NCI-H1694 (cell line): ENCODE results near the gene FAM204A.

Experiments
- DNase-seq: peaks from one replicate; lab custom pipeline; 2025; lab: John Stamatoyannopoulos, UW

The FAM204A gene

GRCh38 chr10:118277871-118278270 lies 64.3 kb downstream of the FAM204A start:
- no peak for DNase-seq

GRCh38 chr10:118276727-118277126 lies 65.4 kb downstream of the FAM204A start:
- DNase-seq, result no peak

GRCh38 chr10:118276204-118276603 lies 65.9 kb downstream of the FAM204A start:
- DNase-seq, result no peak

- no peak for DNase-seq
Measured at GRCh38 chr10:118273662-118274061, 68.5 kb downstream of the FAM204A start.

- DNase-seq, result no peak
Measured at GRCh38 chr10:118272767-118273166, 69.4 kb downstream of the FAM204A start.

GRCh38 chr10:118272149-118272721 lies 69.9 kb downstream of the FAM204A start:
- no peak for DNase-seq

- no peak for DNase-seq
Measured at GRCh38 chr10:118271671-118272070, 70.5 kb downstream of the FAM204A start.

- DNase-seq, result no peak
Measured at GRCh38 chr10:118266098-118266748, 75.9 kb downstream of the FAM204A start.

GRCh38 chr10:118264838-118265470 lies 77.2 kb downstream of the FAM204A start:
- no peak for DNase-seq

- DNase-seq, result no peak
Measured at GRCh38 chr10:118264252-118264651, 77.9 kb downstream of the FAM204A start.

- no peak for DNase-seq
Measured at GRCh38 chr10:118262538-118262937, 79.6 kb downstream of the FAM204A start.

GRCh38 chr10:118259288-118259906 lies 82.7 kb downstream of the FAM204A start:
- no peak for DNase-seq

GRCh38 chr10:118258285-118258684 lies 83.8 kb downstream of the FAM204A start:
- DNase-seq, result no peak

- DNase-seq, result no peak
Measured at GRCh38 chr10:118256825-118257570, 85.1 kb downstream of the FAM204A start.

- no peak for DNase-seq
Measured at GRCh38 chr10:118256209-118256608, 85.9 kb downstream of the FAM204A start.

- no peak for DNase-seq
Measured at GRCh38 chr10:118255355-118255754, 86.8 kb downstream of the FAM204A start.

- DNase-seq, result no peak
Measured at GRCh38 chr10:118254654-118255053, 87.5 kb downstream of the FAM204A start.

- DNase-seq, result no peak
Measured at GRCh38 chr10:118253397-118253796, 88.7 kb downstream of the FAM204A start.

GRCh38 chr10:118251791-118252190 lies 90.3 kb downstream of the FAM204A start:
- DNase-seq, result no peak

- no peak for DNase-seq
Measured at GRCh38 chr10:118249714-118250113, 92.4 kb downstream of the FAM204A start.
